ENCODE data around the gene DBT. TPM values are rescaled to one million over a fixed set of nuclear protein-coding genes. Genes with fewer than 3 reads are reported as not detected.

DBT gene
- total and polyA plus RNA-seq, 10 of the 15 experiments (the other 5 are each of a cell fraction or from before 2014, with no cell fraction given), result 2.1 to 15.9 (median 6.9) TPM

- no peak for TF ChIP-seq ETV6 (conservative IDR thresholded peaks at IDR 0.05 in 1 of 2, IDR thresholded peaks at IDR 0.05 in 1 of 2; ENCODE audit: borderline replicate concordance in 1 of 2, low read depth in 1 of 2)
Observed at GRCh38 chr1:100178091-100178490, 71.5 kb downstream of the DBT start, which contains the start of gene LRRC39 (continued).

GRCh38 chr1:100177295-100178041, 72.2 kb downstream of the DBT start:
- ChIA-PET RAD21 (ENCODE audit: unreplicated experiment) (no interaction called here), SMC1A (ENCODE audit: uncharacterized antibody, unreplicated experiment) (no interaction called here), CTCF (no interaction called here), POLR2A (no interaction called here)
- H3K79me2 ChIP-seq (ENCODE audit: control insufficient read depth, insufficient read depth, low read length), result no peaks in the 10 kb centered on the region
- ATAC-seq, result no peak
- no TSS peak for BruUV-seq (replicated peaks)
- H3K4me1 ChIP-seq (ENCODE audit: control insufficient read depth, insufficient read depth, low read length), result no peaks in the 10 kb centered on the region
- no peak overlapping the region for H3K9ac ChIP-seq (ENCODE audit: control insufficient read depth, insufficient read depth, low read length)
- H3K4me2 ChIP-seq (ENCODE audit: control insufficient read depth, insufficient read depth), result no peak overlapping the region
- TF ChIP-seq ZBTB11 (CRISPR knock-in tag; IDR thresholded peaks at IDR 0.05), result no peak
- WGBS (ENCODE audit: insufficient coverage, insufficient replicate concordance, low lambda C conversion rate, missing lambda C conversion rate), result 80% methylated on average over 4 of the region's 4 CpGs
- in situ Hi-C loops (cut with MboI), result no loop called here
- no peak for FAIRE-seq
- no peaks in the 10 kb centered on the region for H3K36me3 ChIP-seq (ENCODE audit: control insufficient read depth in 2 of 2, insufficient read depth in 2 of 2, low read length in 1 of 2)
- intact Hi-C loops (cut with micrococcal nuclease; ENCODE audit: unreplicated experiment), result no loop called here
- no peak overlapping the region for H3K27ac ChIP-seq (ENCODE audit: control insufficient read depth, insufficient read depth)
- no peaks in the 10 kb centered on the region for H4K20me1 ChIP-seq (ENCODE audit: control insufficient read depth, insufficient read depth)
- no peak overlapping the region for H2AFZ ChIP-seq (ENCODE audit: control insufficient read depth, low read depth, low read length)
- H3K4me3 ChIP-seq, result no peak overlapping the region
- H3K9me3 ChIP-seq (replicated peaks; ENCODE audit: control insufficient read depth, insufficient read depth, low read length), result no peaks in the 10 kb centered on the region
- H3K27me3 ChIP-seq (replicated peaks in 1 of 2; ENCODE audit: control insufficient read depth in 2 of 2, insufficient read depth in 2 of 2, low read length in 1 of 2), result no peaks in the 10 kb centered on the region
- DNase-seq (ENCODE audit: low read depth, low spot score), result no peak
